HG02852 (cell line): Measurements from ENCODE around the gene FPGS.
A peak's percentile ranks its signal among the peaks of the same experiment; 100 is the strongest.
"Not testable (repeated sequence)": the region's sequence is repeated elsewhere in the genome, so short reads cannot be mapped to it uniquely, and the experiment has no call there.

Experiments used
- ATAC-seq: cut with Tn5 transposase; IDR thresholded peaks from one replicate; pipeline ENCODE4 v1.9.1; 2021; ENCODE audit warnings: mild to moderate bottlenecking, moderate library complexity; ENCODE audit not compliant: unreplicated experiment

Gene FPGS, protein sequence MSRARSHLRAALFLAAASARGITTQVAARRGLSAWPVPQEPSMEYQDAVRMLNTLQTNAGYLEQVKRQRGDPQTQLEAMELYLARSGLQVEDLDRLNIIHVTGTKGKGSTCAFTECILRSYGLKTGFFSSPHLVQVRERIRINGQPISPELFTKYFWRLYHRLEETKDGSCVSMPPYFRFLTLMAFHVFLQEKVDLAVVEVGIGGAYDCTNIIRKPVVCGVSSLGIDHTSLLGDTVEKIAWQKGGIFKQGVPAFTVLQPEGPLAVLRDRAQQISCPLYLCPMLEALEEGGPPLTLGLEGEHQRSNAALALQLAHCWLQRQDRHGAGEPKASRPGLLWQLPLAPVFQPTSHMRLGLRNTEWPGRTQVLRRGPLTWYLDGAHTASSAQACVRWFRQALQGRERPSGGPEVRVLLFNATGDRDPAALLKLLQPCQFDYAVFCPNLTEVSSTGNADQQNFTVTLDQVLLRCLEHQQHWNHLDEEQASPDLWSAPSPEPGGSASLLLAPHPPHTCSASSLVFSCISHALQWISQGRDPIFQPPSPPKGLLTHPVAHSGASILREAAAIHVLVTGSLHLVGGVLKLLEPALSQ

DNA sequence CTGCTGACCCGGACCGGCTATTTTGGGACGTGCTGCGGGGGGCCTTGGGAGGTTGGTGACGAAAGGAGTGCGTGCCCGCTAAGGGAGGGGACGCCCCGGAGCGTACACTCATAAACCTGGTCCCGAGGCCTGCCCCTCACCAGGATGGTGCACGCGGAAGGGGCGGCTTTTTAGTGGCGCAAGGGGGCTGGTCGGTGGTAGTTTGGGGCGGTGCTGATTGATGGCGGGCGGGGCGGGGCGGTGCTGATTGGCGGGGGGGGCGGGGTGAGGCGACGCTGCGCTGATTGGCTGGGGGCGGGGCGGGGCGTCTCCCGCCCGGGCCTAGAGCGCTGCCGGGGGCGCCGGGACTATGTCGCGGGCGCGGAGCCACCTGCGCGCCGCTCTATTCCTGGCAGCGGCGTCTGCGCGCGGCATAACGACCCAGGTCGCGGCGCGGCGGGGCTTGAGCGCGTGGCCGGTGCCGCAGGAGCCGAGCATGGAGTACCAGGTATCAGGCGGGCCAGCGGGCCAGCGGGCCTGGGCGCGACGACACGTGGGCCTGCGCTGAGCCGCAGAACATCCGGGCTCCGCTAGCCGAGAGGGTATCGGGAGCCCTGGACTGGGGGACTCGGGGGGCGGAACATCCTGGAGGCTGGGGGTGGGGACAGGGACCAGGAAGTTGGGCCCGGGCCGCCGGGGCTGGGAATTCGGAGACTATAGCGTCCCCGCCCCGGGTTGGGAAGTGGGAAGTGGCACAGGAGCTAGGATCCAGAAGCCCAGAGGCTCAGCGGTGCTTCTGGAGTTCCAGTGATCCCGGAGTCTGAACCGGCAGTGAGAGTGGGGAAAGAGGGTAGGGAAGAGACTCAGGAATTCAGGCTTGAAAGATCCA, at the start of gene FPGS:
Gene FPGS (plus strand): TSS at position 307 of the 868 bp plus-strand sequence. CDS start 43 bp downstream, at position 350.
- peak; percentile 74 for ATAC-seq

DNA sequence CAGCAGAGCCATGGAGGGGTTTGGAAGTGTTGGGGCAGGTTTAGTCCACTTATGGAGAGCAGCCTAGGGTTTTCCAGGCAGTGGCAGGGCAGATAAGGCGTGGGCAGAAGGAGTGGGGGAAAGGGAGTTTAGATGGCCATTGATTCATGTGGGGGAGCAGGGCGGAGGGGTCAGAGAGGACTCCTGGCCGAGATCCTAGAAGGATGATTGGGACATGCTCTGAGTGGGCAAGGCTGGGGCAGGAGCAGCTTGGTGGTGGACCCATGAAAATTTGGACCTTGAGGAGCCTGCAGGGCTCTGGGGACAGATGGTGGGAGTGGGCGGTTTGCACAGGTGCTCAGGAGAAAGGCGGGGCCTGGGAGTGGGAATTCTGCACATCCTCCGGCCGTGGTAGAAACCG, 49.5 kb upstream of the FPGS start:
- no peak for ATAC-seq

DNA sequence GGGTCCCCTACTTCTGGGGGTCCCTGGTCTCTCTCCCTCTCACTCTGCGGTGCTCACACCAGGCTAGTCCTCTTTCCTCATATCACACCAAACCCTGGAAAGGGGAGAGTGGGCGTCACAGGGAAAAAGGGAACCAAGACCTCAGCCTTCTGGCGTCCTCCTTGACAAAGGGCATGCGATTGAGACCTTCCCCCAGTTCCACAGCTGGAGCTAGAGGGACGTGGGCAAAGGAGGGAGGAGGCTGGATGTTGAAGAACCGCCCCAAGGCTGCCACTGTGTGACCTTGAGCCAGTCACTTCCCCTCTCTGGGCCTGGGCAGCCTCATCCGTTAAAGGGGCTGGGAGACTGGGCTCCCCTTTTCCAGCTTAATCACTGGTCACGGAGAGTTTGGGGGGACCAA, 49.1 kb upstream of the FPGS start:
- no peak for ATAC-seq

DNA sequence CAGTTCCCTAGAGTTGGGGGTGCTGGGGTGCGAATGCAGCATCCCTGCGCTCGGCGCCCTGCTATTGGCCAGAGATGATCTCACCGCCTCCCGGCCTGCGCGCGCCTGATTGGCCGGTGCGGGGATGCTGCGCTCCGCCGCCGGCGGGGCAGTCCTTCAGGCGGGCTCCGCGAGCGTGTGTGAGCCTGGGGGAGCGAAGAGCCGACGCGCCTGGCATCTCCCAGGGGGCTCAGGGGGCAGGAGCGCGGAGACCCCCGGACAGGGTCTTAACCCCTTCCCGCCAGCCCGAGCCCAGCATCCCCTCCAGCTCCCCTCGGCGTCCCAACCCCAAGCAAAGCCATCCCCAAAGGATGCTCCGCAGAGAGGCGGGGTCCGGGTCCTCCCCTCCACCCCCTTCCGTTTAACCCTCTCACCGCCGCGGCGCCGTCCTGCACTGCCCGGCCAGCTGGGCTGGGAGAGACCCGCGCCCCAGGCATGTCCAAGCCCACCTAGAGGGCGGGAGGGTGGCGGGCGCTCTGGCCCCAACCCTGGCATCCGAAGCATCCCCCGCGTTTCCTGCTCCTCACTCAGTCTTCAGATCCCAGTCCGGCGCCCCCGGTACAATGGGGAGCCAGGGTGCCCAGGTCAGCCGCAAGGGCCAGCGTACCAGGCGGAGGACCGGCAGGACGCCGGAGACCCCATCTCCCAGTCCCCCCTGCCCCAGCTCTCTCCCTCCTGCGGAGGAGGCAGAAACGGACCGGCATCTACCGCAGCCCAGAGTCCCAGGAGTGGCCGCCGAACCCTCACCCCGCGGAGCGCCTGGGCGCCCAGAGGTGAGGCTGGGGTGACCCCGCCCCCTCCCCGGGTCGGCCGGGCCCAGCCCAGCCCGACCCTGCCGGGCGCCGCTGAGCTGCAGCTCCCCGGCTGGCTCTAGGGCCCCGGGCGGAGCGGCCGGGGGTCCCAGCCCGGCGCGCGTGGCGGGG, 48.3 kb upstream of the FPGS start:
- ATAC-seq, result no peak

DNA sequence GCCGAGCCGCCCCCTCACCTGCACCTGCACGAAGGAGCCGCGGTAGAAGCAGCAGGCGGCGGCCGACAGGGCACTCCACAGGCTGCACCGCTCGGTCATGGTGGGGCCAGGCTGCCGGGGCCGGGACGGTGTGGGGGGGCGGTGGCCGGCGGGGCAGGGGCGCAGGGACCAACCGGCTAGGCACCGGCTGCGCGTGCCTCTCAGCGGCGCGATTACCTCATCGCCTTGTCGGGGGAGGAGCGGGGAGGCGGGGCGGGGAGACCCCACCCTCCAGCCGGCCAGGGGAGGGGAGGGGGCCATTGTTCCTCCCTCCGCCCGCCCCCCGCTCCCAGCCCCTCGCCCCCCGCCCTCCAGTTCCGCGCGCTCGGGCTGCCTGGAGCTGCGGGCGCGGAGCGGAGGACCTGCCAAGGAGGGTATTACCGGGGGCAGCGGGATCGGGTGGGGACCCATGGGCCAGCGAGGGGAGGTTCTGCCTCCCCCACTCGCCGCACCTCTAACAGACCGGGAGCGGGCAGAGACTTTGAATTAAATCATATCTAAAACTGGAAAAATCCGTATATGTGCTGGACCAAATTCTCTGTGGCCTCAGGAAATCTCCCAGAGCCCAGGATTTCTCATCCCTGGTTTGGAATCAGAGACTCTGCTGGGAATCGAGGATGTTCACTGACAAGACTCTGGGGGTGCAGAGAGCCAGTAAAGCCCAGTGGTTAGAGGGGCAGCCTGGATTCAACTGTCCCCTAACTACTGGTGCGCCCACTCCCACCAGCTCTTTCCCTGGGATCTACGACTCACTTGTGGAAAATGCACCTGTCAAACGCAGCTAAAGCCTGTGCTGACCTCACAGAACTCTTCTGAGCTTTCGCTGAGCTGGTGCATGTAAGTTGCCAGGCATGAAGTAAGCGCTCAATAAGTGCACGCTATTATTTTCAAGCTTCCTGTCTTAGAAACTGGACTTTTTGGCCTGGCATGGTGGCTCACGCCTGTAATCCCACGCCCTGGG, 47.3 kb upstream of the FPGS start:
- ATAC-seq, result no peak

DNA sequence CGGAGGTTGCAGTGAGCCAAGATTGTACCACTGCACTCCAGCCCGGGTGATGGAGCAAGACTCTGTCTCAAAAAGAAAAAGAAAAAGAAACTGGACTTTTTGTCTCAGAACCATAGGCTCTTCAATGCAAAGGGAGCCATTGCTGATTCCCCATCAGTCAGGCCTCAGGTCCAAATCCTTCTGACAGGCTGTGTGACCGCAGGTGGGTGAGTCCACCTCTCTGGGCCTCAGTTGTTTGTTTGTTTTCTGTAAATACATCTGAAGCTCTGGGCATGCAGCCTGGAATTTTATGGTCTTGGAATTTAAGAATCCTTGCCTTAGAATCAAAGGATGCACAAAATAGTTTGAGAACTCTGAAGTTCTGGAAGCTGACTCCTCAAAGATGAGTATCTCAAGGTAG, 46.4 kb upstream of the FPGS start:
- ATAC-seq, result no peak

DNA sequence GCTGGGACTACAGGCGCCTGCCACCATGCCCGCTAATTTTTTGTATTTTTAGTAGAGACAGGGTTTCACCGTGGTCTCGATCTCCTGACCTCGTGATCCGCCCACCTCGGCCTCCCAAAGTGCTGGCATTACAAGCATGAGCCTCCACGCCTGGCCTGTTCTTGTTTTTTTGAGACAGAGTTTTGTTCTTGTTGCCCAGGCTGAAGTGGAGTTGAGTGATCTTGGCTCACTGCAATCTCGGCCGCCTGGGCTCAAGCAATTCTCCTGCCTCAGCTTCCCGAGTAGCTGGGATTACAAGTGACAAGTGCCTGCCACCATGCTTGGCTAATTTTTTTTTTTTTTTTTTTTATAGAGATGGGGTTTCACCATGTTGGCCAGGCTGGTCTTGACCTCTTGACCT, 45.9 kb upstream of the FPGS start:
- not testable (repeated sequence) for ATAC-seq

DNA sequence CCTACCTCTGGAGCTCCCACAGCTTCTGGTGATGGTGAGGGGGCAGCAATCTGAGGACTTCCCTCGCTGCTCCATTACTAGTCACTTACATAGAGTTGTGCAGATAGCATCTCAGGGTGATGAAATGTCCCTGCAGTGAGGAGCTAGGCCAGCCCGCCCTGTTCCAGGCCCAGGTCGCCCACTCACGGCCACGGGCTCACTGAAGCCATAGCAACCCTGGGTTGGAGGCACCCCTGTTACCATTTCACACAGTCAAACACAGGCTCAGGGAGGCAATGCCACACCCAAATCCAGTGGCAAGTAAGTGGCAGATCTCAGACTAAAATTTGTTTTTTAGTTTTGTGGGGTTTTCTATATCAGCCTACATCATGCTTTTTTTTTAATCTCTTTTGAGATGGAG, 43.8 kb upstream of the FPGS start:
- no peak for ATAC-seq

DNA sequence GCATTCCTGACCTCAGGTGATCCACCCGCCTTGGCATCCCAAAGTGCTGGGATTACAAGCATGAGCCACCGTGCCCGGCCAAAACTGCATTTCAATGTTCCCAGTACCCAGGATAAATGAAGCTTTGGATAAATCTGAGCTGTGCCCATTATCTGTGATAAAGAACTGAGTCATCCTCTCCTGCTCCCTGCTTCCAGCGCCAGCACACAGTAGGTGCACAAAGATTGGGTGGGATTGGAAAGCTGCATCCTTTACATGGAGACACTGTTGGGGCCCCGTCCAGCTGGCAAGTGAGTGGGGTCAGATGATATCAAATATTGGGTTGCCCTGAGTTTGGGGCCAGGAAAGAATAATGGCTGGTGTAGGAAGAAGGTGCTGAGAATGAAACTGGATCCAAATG, 41.6 kb upstream of the FPGS start:
- ATAC-seq, result no peak

DNA sequence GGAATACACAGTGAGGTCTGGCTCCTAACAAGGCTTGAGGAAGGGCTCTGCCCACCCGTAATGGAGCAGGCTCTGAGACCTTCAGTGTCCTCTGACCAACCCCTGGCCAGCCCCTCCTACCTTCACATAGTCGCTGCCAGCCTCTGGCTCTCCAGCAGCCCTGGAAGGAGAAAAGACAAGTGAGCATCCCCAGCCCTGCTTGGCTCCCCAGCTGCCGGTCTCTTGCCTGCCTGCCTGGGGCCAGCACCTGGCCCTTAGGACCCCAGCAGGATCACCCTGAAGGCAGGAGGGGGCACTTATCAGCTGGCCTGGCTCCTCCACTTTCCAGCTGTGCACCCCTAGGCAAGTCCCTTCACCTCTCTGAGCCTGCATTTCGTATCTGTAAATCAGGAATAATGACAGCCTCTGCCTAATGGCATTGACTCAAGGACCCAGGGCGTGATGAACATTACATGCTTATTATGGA, 41.2 kb upstream of the FPGS start:
- no peak for ATAC-seq

DNA sequence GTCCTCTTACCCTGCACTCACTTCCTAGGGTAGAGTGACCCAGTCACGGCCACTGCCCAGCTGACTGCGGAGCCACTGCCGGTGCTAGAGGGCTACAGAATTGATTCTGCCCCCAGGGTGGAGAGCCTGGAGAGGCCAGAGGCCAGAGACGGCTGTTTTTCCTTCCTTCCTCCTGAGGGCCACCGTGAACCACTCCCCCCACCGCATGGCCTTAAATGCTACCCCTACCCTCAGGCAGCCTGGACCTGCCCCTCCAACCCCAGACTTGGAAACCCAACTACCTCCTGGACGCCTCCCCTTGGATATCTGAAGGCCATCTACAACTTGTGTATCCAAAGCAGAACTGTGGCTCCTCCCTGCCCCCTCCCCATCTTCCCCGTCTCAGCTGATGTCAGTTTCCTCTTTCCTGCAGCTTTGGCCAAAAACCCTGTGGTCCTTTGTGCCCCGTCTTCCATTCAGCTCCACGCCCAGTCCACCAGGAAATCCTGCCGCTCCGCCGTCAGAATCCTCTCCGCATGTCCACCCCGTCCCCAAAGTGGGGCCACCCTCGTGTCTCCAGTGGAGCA, 40.5 kb upstream of the FPGS start:
- no peak for ATAC-seq

DNA sequence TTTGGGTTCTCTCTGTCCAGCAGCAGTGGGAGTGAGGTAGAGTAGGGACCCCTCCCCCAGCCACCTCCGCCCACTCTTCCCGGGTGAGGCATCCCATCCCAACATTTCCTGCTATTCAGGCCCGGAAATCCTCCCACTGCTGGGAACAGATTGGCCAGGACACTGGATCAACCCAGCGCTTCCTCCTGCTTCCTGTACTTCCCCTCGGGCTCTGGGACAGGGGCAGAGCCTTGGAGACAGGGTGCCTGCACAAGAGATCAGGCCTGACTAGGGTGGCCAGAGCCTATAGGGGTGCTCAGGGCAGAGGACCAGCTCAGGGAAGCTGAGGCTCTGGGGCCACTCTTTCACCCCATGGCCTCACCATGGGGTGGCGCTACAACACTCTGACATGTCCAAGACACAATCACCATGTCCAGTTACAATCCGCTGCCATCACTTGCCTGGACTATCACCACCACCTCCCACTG, 38.7 kb upstream of the FPGS start:
- ATAC-seq, result no peak

DNA sequence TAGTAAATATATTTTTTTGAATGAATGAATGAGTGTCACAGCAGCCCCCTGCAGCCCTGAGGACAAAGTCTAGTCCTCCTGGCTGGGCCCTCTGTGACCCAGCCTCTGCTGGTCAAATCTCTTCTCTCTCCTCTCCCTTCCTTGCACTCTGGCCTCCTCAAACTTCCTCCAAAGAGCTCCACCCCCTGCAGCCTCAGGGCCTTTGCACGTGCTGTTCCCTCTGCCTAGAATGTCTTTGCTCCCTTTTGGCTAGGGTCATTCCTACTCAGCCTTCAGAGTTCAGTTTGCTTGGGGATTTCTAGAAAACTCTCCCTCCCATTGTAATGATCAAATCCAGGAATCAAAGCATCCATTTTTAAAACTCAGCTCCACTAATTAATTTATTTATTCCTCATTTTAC, 37.3 kb upstream of the FPGS start:
- ATAC-seq, result no peak

DNA sequence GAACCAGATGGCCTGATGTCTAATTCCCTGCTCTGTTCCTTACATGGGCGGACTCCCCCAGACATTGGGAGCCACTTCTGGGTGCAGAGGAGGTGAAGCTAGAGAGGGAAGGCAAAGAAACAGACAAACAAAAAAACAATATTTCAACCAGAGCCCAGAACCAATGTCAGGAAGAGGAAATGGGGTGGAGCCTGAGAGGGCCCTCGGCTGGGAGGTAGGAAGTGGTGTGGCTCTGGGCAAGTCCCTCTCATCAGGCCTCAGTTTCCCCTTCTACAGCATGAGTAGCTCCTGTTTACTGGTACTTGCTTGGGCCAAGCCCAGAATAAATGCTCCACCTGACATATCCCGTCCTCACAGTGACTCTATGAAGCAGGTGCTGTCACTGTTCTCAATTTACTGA, 35.3 kb upstream of the FPGS start:
- no peak for ATAC-seq

DNA sequence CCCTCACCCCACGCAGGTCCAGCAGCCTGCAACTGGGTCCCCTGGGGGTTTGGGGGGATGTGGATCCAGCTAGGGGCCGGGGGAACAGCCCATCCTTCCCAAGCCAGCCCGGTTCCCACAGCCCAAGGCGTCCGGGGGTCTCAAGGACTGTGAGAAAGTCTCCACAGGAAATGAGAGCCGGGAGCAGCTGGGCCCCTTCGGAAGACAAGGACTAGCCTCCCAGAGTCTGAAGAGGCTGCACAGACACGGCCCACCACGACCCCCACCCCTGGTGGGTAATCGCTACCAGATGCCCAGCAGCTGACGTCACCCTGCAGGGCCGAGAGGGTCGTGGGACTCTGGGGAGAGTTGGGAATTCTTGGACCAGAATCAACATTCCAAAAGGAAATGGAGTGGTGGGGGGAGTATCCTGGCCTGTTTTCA, 34.8 kb upstream of the FPGS start:
- ATAC-seq, result no peak

DNA sequence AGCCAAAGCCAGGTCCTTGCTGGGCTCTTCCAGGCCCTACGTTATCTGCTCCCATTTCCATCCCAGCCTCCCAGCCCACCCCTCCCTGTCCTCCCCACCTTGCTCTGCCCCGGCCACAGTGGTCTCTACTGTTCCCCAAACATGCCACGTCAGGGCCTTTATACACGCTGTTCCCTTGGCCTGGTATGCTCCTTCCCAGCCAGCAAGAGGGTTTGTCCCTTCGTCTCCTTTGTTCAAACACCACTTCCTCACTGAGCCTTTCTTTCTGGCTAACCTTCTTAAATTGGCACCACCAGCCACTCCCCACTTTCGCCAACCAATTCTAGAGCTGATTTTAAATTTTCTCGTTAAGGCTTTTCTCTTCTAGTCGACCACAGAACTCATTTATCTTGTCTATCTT, 34.0 kb upstream of the FPGS start:
- no peak for ATAC-seq

DNA sequence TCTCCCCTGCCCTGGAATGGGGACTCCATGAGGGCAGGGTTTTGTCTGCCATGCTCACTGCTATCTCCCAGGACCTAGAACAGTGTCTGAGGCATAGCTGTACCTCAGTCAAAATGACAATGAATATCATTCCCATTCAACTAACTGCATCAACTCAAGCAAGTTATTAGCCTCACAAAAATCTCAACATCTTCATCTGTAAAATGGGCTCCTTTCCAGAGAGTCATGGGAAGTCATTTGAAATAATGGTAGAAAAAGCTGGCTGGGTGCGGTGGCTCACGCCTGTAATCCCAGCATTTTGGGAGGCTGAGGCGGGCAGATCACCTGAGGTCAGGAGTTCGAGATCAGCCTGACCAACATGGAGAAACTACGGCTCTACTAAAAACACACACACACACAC, 33.6 kb upstream of the FPGS start:
- no peak for ATAC-seq

DNA sequence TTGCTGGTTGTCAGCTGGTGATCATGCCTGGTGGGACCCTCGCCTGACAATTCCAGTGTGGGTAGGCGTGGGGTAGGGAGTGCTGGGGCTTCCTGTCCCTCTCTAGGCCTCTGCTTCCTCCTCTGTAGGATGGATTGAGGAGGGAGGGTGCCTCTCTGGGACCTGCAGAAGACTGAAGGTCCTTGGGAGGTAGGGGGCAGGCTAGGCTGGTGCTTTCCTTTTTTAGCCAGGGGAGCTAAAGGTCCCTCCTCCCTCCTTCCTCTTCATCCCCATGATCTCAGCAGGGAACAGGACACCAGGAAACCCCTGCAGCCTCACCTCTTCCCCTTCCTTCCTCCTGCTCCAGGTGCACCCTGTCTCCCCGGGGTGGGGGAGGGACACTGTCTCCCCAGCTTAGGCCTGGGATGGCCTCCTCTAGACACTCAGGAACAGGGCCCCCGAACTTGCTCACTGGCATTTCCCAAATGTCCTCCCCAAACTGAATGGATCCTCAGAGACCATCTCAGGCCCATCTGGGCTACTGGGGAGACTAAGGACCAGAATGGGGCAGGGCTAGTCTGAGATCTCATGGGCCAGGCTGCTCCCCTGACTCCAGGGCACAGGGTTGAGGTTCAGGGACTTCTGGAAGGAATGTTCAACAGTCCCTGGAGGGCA, 32.6 kb upstream of the FPGS start:
- ATAC-seq, result no peak
